PC-9 (cell line): Measurements from ENCODE around the gene DSCAM.

Experiments used
- EZH2 ChIP-seq: fragments of 200-600 bp; sonication (generic); IDR thresholded peaks from 2 replicates; pipeline ENCODE4 v1.8.0; 2017; ENCODE audit warnings: antibody characterized with exemption, low read depth
- TF ChIP-seq, protein P1 (sequence below): fragments of 200-600 bp; sonication (generic); conservative IDR thresholded peaks from 2 replicates; pipeline ENCODE4 v1.6.1; 2017; ENCODE audit warnings: mixed run types, antibody characterized with exemption, mild to moderate bottlenecking, moderate library complexity

GRCh38 chr21:40014394-40014793, 832.6 kb downstream of the DSCAM start:
- TF ChIP-seq, protein P1, sequence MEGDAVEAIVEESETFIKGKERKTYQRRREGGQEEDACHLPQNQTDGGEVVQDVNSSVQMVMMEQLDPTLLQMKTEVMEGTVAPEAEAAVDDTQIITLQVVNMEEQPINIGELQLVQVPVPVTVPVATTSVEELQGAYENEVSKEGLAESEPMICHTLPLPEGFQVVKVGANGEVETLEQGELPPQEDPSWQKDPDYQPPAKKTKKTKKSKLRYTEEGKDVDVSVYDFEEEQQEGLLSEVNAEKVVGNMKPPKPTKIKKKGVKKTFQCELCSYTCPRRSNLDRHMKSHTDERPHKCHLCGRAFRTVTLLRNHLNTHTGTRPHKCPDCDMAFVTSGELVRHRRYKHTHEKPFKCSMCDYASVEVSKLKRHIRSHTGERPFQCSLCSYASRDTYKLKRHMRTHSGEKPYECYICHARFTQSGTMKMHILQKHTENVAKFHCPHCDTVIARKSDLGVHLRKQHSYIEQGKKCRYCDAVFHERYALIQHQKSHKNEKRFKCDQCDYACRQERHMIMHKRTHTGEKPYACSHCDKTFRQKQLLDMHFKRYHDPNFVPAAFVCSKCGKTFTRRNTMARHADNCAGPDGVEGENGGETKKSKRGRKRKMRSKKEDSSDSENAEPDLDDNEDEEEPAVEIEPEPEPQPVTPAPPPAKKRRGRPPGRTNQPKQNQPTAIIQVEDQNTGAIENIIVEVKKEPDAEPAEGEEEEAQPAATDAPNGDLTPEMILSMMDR, result no peak
- no peak for TF ChIP-seq EZH2
